Activated effector memory CD4-positive, alpha-beta T cell treated with Interleukin-2 at 50 U/mL for 16 hours (primary cell): ENCODE results near the gene CHTOP.
"Not testable (repeated sequence)": the region's sequence is repeated elsewhere in the genome, so short reads cannot be mapped to it uniquely, and the experiment has no call there.

Experiments
- DNase-seq: peaks from one replicate; pipeline ENCODE4 v3.0.0-alpha.2; 2020

CHTOP gene

DNA sequence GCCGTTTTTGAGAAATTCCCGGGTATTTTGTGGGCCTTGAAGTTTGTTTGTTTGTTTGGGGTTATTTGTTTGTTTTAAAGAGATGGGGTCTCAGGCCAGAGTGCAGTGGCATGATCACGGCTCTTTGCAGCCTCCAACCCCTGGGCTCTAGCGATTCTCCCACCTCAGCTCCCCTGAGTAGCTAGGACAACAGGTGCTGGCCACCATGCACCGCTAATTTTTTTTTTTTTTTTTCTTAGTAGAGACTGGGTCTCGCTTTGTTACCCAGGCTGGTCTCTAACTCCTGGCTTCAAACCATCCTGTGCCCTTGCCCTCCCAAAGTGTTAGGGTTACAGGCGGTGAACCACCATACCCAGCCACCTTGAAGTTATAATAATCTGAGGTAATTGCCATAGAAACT, 2.0 kb downstream of the CHTOP start:
- no peak for DNase-seq

DNA sequence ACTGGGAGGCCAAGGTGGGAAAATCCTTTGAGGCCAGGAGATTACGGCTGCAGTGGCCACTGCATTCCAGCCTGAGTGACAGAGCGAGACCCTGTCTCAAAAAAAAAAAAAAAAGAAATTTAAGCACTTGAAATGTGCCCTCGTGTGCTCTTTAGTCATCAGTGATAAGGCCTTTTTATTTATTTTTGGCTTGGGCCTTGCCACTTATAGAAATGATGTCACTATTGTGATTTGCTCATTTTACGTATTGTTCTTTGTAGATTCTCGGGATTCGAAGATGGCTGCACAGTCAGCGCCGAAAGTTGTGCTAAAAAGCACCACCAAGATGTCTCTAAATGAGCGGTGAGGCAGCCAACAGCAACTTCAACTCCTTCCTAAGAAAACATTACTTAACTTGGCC, 2.4 kb downstream of the CHTOP start:
- no peak for DNase-seq

DNA sequence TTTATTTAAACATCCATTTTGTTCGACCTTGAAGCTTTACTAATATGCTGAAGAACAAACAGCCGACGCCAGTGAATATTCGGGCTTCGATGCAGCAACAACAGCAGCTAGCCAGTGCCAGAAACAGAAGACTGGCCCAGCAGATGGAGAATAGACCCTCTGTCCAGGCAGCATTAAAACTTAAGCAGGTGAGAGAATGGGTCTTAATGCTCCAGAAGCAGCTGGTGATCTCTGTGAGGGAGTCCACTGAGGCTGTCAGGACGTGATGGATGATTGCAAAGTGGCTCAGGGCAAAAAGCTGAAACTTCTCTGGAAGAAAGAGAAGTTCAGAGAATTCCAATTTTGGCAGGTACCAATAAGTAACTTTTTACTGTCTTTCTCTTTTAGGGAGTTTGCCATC, 4.4 kb downstream of the CHTOP start:
- DNase-seq, result no peak

DNA sequence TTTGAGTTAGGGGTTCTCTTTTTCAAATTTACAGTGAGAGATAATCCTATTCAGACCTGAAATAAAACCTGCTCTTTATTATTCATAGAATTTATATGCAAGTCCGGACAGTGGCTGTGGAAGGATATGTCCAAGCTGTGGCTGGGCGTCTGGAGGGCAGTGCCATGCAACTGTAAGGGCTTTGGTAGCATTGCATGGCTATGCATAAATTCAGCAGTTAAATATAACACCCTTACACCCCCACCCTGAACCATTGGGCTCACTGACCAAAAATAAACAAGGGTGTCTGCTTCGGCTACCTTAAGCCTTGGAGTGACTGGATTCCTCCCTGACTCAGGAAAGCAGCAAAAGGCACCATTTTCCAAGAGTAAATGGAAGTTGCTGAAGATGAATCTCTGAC, 5.4 kb downstream of the CHTOP start:
- no peak for DNase-seq

DNA sequence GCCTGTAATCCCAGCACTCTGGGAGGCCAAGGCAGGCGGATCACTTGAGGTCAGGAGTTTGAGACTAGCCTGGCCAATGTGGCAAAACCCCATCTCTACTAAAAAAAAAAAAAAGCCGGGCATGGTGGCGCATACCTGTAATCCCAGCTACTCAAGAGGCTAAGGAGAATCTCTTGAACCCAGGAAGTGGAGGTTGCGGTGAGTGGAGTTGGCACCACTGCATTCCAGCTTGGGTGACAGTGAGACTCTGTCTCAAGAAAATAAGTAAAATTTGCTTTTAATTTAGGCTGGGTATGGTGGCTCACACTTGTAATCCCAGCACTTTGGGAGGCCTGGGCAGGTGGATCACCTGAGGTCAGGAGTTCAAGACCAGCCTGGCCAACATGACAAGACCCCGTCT, 6.3 kb downstream of the CHTOP start:
- not testable (repeated sequence) for DNase-seq

DNA sequence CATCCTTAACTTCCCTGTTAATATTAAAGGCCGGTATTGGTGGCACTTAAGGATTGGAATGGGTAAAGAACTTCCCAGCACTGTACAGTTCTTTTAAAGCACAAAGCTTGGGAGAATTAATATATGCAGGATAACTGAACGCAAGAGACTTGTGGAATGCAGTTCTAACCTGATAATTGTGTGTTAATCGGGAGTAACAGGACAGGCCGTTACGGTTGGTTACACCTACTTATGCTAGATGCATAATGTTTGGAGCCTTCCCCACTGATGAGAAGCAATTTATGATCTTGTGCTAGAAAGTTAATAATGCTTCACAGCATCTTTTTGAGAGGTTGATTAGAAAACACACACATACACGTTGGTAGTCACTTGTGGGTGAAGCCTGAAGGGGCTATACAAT, 7.0 kb downstream of the CHTOP start:
- no peak for DNase-seq

DNA sequence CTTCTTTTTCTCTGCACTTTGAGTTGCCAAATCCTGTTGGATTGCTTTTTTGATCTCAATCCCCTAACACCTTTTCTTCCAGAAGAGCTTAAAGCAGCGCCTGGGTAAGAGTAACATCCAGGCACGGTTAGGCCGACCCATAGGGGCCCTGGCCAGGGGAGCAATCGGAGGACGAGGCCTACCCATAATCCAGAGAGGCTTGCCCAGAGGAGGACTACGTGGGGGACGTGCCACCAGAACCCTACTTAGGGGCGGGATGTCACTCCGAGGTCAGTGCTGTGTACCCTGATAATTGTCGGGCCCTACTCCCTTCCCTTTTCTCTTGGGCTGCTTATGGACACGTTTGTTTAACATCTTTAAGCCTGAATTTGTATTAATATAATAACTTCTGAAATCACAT, 8.3 kb downstream of the CHTOP start:
- DNase-seq, result no peak

DNA sequence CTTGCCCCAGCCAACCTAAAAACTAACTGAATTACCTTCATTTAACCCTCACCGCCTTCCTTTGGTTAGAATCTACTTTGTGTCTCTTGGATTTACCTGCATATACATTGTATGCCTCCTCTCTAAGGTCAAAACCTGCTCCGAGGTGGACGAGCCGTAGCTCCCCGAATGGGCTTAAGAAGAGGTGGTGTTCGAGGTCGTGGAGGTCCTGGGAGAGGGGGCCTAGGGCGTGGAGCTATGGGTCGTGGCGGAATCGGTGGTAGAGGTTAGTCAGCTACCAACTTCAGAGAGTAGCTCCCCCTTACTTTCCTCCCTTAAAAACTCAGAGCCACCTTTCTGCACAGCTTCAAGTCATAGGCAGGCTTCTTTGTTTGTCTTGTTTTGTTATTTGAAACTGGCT, 9.2 kb downstream of the CHTOP start:
- DNase-seq, result no peak

DNA sequence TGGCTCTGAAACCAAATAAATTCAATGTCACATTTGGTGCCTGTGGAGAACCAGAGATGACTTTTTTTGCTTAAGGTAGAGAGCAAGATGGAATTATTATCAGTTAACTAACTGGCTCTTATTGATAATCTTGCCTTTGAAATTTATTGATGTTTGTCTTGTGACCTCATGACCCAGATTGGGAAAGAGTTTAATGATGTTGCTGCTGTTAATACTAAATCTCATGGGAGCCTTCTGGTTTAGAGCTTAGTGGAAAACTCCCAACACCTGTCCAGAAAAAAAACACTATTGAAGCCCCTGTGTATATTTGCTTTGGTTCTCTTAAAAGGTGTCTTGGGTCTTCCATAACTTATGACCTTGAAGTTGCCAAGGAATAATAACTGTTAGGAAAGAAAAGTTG, 9.9 kb downstream of the CHTOP start:
- no peak for DNase-seq

DNA sequence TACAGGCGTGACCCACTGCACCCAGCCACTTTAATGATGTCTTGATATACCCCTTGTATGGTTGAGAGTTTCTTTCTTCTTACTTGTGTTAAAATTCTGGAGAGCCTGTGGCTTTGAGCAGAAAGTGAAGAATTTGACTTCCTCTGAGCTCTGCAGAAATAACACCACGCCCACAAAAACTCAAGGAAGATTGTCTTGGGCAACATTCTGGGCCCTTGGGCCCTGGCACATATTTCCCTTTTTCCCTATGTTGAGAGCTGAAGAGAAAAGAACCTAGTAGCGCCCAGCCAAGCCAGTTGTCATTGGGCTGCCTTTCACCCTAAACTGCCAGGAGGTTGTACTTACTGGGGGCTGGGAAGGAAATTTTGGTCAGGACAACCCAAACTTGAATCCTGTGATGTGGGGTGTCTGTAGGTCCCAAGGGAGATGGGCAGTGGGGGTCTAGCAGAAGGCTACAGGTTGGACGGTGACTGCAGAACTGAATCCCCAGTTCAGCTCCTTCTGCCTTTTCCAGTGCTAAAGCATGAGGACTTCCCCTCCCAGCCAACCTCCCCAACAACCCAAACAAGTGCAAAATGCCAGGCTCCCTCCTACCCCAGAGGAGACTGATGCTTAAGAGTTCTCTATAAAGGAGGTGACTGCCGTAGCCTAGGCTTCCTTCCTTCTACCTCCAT, 12.9 kb downstream of the CHTOP start:
- no peak for DNase-seq

DNA sequence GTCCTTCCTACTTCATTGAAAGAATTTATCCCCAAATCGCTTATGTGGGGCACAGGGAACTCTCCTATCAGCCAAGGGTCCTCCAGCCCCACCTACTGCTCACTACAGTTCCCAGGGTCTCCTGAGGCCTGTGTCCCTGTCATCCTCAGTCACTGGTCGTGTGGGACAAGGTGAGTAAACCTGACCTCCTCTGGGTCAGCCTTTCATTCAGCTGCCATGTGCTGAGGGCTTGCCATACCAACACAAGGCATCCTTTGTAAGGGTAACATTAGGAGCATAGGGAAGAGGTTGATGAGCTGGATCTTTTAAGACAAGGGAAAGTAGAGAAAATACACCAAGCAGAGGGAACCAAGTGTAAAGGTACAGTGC, 13.5 kb downstream of the CHTOP start:
- no peak for DNase-seq

DNA sequence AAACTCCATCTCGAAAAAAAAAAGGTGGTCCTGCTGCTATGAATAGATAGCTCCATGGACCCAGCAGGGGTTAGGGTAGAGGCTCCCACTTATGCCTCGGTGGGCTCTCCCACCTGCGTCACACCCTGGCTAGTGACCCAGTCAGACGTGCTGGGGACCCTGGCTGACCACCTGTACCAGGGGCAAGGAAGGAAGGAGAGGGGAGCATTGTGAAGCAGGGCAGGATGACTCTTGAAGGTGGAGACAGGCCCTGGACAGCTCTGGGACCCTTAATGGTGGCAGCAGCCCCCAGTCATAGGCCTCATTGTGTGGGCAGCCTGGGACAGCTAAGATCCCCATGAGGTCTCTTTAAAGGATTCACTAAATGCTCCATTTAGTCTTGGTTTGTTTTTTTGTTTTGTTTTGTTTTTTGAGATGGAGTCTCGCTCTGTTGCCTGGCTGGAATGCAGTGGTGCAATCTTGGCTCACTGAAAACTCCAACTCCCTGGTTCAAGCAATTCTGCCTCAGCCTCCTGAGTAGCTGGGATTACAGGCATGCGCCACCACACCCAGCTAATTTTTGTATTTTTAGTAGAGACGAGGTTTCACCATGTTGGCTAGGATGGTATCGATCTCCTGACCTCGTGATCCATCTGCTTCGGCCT, 14.3 kb downstream of the CHTOP start:
- DNase-seq, result no peak

DNA sequence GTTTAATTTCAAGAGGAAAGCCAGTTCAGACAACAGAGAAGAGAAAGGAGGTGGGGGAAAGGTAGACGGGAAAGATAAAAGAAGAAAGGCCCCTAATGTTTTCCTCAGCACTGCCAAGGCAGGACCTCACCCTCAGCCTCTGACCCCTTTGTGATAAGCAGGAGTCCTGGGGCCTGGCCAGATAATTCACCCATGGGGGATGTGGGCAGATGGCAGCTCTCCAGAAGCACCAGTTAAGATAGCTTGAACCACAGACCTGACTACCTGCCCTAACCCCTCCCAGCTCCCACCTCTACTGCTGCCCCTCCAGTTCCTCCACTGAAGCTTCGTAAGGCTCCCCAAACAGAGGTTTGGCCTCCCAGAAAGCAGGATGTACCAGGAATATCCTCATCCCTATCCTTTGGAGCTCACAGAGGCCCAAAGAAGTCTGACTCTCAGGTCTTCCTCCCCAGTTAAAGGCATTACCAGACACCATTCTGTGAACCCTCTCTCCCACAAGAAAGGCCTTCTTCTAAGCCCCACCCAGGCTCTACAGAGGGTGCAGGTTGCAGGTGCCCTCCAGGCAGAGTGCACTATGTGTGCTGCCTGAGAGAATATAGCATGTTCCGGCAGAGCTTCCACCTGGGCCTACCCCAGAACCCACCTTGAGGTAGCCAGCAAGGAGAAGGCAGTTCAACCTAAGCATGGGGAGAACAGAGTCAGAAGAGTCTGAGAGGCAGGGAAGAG, 15.4 kb downstream of the CHTOP start:
- DNase-seq, result no peak

DNA sequence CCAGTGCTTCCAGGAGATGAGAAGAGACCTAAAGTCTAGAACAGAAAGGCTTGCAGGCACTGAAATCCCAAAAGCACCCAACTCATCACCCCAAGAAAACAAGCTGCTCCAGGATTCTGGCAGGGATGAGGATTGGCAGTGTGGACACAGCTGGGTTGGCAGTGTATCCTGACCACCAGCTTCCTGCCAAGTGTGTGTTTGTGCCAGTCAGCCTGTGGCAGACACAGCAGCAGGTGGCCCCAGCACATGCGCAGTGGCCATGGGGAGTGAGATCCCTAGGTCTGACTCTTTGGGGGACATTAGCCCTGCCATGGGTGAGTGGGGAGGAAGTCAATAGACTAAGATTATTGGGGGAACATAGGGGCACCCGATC, 16.0 kb downstream of the CHTOP start:
- DNase-seq, result no peak

DNA sequence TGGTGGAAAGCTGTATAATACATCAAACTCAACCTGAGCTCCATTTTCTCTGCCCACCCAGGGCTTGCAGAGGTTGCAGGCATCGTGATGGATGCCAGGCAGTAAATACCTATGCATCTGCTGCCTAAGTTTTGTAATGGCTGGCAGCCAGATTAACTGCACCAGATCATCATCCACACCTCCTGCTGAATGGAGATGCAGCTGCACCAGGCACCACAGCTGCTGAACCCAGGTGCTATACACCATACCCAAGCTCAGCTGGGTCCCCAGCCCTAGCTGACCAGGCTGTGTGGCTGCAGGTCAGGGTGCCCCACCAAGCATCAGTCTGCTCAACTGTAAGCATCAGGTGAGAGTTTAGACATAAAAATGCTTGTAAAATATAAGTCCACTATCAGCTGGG, 17.9 kb downstream of the CHTOP start:
- DNase-seq, result no peak

DNA sequence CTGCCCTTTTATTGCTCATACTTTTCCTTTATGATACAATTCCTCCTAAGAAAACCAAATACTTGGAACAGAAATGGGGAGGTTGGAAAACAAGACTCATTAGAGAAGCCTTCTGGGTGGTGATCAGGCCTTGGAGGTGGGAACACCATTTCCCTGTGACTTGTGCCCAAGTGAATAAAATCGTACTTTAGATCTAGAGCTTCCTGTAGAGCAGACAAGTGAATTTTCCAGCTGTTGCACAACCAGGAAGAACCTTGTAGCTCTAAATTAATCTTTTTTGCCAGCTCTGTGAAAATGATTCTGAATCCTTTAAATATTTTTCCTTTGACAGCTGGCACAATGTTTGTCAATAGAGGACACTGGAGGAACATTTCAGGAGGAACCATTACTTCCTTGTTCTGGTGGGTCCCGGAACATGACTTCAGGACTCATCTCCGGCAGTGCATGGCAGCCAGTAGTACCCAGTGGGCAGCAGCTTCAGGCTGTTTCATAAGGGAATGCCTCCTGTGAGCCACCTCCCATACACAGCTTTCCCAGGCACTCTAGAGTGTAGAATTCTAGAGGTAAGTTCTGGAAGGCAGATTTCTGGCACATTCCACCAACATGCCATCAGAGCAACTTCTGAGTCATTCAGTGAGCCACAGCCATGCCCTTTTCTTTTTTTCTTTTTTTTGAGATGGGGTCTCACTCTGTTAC, 19.1 kb downstream of the CHTOP start:
- DNase-seq, result no peak

DNA sequence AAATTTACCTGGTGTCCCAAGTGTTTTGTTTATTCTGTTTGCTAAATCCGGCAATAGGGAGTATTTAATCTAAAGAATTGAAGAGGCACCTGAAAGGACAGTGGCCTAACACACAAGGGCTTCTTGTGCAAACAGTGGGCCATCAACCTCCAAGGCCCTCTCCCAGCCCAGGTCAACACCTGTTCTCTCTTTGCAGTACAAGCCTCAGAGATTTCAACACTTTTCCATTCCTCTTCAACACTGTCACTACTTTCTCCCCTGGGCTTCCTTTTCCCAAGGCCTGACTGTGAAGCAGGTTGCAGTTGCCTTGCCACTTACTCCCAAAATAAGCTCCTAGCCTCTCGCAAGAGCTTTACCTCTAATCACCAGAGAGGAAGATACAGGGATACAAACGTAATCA, 21.5 kb downstream of the CHTOP start:
- no peak for DNase-seq

DNA sequence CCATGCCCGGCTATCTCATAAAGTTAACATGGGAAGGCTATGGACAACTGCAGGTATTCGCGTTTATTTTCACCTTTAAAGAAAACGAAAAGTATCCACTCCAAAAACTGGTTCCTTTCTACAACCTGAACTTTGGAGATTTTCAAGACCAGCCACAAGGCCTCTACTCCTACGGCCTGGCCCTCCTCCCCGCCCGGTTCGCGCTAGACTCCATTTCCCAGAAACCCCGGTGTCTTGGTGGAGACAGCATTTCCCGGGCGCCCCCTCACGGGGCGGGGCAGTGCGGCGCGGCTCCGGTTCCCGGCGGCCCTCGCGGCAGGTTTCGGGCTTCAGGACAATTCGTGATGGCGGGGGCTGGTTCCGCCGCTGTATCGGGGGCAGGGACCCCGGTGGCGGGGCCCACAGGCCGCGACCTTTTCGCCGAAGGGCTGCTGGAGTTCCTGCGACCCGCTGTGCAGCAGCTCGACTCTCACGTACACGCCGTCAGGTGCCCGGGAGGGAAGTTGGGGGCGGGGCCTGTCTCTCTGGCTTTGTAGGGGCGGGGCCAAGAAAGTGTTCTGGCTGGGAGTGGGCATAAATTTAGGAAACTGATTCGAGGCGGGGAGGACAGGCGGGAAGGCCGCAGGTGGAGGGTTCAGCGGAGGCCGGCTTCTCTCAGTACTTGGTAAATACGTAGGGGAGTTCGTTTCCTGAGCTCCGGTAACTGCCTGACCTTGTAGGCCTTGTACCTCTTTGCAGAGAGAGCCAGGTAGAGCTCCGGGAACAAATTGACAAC, 24.7 kb downstream of the CHTOP start, which contains the start of gene SNAPIN:
Gene SNAPIN, plus strand, starts transcription at position 304 of the 775 bp plus-strand sequence. Its CDS starts 41 bp downstream, at position 345.
- DNase-seq, result peak; percentile 89

DNA sequence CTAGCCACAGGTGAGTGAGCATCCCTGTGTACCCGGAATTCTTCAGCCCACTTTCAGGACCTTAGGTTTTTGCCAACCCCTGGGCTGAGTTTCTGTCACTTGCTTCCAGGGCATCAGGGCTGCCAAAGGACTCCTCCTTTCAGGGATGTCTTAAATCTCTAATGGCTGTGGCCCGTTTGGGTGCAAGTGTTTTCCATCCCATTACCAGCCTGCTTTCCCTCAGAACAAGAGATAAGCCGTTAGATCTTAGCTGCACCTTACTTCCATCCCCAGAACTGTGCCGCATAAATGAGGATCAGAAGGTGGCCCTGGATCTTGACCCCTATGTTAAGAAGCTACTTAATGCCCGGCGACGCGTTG, 25.3 kb downstream of the CHTOP start:
- no peak for DNase-seq

DNA sequence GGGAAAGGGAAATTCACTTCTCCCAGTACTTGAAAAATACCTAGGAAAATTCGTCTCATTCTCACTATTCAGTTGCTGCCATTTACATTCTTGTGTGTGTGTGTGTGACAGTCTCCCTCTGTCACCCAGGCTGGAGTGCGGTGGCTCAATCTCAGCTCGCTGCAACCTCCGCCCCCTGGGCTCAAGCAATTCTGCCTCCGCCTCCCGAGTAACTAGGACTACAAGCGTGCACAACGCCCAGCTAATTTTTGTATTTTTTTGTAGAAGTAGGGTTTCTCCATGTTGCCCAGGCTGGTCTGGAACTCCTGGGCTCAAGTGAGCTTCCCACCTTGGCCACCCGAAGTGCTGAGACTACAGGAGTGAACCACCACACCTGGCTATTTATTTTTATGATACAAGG, 25.8 kb downstream of the CHTOP start:
- no peak for DNase-seq

DNA sequence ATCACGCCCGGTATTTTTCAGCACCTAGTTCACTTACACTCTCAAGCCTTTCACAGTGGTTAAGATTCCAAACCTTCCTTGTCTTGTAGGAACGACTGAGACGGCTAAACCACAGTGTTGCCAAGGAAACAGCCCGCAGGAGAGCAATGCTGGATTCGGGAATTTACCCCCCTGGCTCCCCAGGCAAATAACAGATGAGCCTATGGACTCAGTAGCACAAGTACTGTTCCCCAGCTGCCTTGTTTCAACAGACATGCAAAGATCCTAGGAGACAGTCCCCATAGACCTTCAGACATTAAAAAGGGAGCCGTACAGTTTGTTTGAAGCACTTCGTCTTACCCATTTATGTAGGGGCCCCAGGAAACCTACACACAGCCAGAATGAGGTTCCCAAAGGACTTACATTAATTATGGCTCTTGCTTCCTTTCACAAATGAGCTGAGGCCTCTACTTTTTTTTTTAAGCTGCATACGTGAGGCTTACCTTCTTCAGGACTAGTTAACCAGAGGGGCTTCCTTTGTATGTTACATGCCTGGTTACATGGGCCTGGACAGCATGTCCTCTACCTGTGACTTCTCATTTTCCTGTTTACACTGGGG, 27.3 kb downstream of the CHTOP start:
- no peak for DNase-seq

DNA sequence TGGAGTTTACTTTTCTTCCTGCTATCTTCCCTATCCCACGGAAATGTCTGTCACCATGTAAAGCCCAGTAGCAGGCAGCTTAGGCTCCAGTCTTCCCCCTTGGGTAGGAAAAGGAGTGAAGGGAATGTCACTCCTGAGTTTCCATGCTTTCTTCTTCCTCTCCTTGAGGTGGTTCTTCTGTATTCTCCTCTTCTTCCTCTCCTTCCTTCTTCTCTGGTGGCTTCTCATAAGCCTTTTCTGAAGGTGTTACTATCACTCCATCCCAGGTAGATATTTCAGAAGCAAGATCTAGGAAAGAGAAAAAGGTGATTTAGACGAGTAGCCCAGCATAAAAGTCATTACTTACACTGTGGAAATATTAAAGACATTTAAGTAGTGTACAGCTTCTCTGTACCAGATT, 28.4 kb downstream of the CHTOP start:
- DNase-seq, result no peak

DNA sequence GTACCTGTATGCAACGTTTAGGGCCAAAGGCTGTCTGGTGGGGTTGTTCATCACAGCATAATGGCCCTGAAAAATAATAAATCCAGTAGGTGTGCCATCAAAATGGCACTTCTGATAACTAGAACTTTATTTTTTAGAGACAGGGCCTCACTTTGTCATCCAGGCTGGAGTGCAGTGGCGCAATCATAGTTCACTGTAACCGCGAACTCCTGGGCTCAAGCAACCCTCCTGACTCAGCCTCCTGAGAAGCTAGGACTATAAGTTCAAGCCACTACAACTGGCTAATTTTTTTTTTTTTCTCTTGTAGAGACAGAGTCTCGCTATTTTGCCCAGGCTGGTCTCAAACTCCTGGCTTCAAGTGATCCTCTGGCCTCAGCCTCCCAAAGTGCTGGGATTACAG, 29.3 kb downstream of the CHTOP start:
- DNase-seq, result no peak
